K562 (cell line): ENCODE data around the gene VPS35L. TPM values are rescaled to one million over a fixed set of nuclear protein-coding genes. Genes with fewer than 3 reads are reported as not detected.

Experiments
- ATAC-seq: fragments of 200-7000 bp; cut with Tn5 transposase; 3 replicates; pipeline ENCODE4 v1.9.1; 2020; ENCODE audit warnings: moderate library complexity
- BruUV-seq: library from RNA; stranded (reverse); fragments of 400-500 nt; replicated peaks from 2 replicates; lab custom pipeline; 2021; lab: Mats Ljungman, UMichigan
- CTCF ChIA-PET: fragments of 300-600 bp; formaldehyde crosslinking; extraction: SDS; loops from one replicate; lab custom pipeline; 2021; ENCODE audit warnings: low intra/inter-chr PET ratio; lab: Yijun Ruan, JAX
- POLR2A ChIA-PET: fragments of 300-600, 350-650 bp; sonication (Branson Sonifier 250); formaldehyde crosslinking; extraction: SDS; loops from one replicate; lab custom pipeline; 2021; ENCODE audit warnings: antibody characterized with exemption, inconsistent platforms; lab: Yijun Ruan, JAX
- DNase-seq, 4 experiments: peaks; one replicate each; pipeline versions ENCODE4 v3.0.0 to v3.0.0-alpha.2; 2011 to 2018; ENCODE audit warnings: low spot score in 3 of 4, mixed read lengths in 3 of 4; ENCODE audit errors: extremely low read depth in 1 of 4
- FAIRE-seq: peaks from 2 replicates; lab custom pipeline; 2011; peaks lifted over from hg19 to GRCh38; lab: Jason Lieb, UNC
- H2AFZ ChIP-seq: 2 replicates; pipeline ENCODE4 v1.6.0; 2011; ENCODE audit warnings: low read depth, low read length, control low read depth, inconsistent platforms
- H3K27ac ChIP-seq: fragments of 200-600 bp; 3 replicates; pipeline ENCODE4 v1.8.0; 2011; ENCODE audit warnings: low read depth, mild to moderate bottlenecking, control low read depth, inconsistent platforms, low read length, moderate library complexity, mixed read lengths; ENCODE audit errors: extremely low read depth
- H3K27me3 ChIP-seq, 2 experiments: fragments of 300-600 bp in 1 of 2; 2 replicates in 1 of 2; 3 replicates in 1 of 2; pipeline versions ENCODE4 v1.6.0 to v1.8.0; 2011; ENCODE audit warnings: inconsistent platforms in 2 of 2, low read length in 2 of 2, mild to moderate bottlenecking in 1 of 2, mixed read lengths in 1 of 2, moderate library complexity in 1 of 2; ENCODE audit not compliant: control insufficient read depth in 2 of 2, insufficient read depth in 2 of 2
- H3K36me3 ChIP-seq: fragments of 300-600 bp; 3 replicates; pipeline ENCODE4 v1.8.0; 2011; ENCODE audit warnings: mild to moderate bottlenecking, low read length, inconsistent platforms; ENCODE audit not compliant: control insufficient read depth, insufficient read depth
- H3K4me1 ChIP-seq, 2 experiments: fragments of 200-600 bp in 1 of 2; replicated peaks in 1 of 2; 2 replicates in 1 of 2; 3 replicates in 1 of 2; pipeline versions ENCODE4 v1.5.1 to v1.8.0; 2011; ENCODE audit warnings: inconsistent platforms in 2 of 2, low read length in 2 of 2, mild to moderate bottlenecking in 1 of 2, mixed read lengths in 1 of 2, moderate library complexity in 1 of 2; ENCODE audit not compliant: control insufficient read depth in 2 of 2, insufficient read depth in 2 of 2
- H3K4me2 ChIP-seq: 2 replicates; pipeline ENCODE4 v1.6.1; 2011; ENCODE audit warnings: low read length, control low read depth, inconsistent platforms, mixed read lengths; ENCODE audit not compliant: insufficient read depth
- H3K4me3 ChIP-seq: fragments of 200-600 bp; sonication (generic), shearing (Covaris generic); 2 replicates; pipeline ENCODE4 v1.5.1; 2016; ENCODE audit warnings: control low read depth, inconsistent platforms
- H3K79me2 ChIP-seq: fragments of 200-600 bp; 3 replicates; pipeline ENCODE4 v1.8.0; 2011; ENCODE audit warnings: low read length, inconsistent platforms; ENCODE audit not compliant: control insufficient read depth, insufficient read depth
- H3K9ac ChIP-seq, 2 experiments: 2 replicates each; pipeline versions ENCODE4 v1.6.0 to v1.6.1; 2011; ENCODE audit warnings: low read depth in 2 of 2, low read length in 2 of 2, control low read depth in 1 of 2, inconsistent platforms in 1 of 2, mild to moderate bottlenecking in 1 of 2, mixed read lengths in 1 of 2; ENCODE audit not compliant: insufficient read depth in 1 of 2
- H3K9me1 ChIP-seq: one replicate; pipeline ENCODE4 v1.6.0; 2011; ENCODE audit warnings: inconsistent platforms, mild to moderate bottlenecking, low read length, moderate library complexity; ENCODE audit not compliant: control insufficient read depth, insufficient read depth
- H3K9me3 ChIP-seq: replicated peaks from 2 replicates; pipeline ENCODE4 v1.5.1; 2011; ENCODE audit warnings: low read depth, low read length, inconsistent platforms; ENCODE audit not compliant: control insufficient read depth, insufficient read depth
- H4K20me1 ChIP-seq: replicated peaks from 2 replicates; pipeline ENCODE4 v1.6.1; 2011; ENCODE audit warnings: low read length, inconsistent platforms, mixed read lengths; ENCODE audit not compliant: control insufficient read depth, insufficient read depth
- ASH1L ChIP-seq: fragments of 450-650 bp; IDR thresholded peaks from 2 replicates; pipeline ENCODE4 v1.6.1; 2018; ENCODE audit warnings: borderline replicate concordance, mild to moderate bottlenecking, low read depth; ENCODE audit not compliant: partially characterized antibody
- CHD1 ChIP-seq: fragments of 200-600 bp; sonication (generic); IDR thresholded peaks from one replicate; pipeline ENCODE4 v1.6.1; 2012; ENCODE audit warnings: mild to moderate bottlenecking, moderate library complexity, low read length, inconsistent platforms
- DPF2 ChIP-seq: fragments of 450-650 bp; IDR thresholded peaks from 2 replicates; pipeline ENCODE4 v1.6.1; 2016
- E2F5 ChIP-seq: sonication (generic); formaldehyde crosslinking; IDR thresholded peaks from 2 replicates; pipeline ENCODE4 v1.8.0; 2022; ENCODE audit warnings: mild to moderate bottlenecking, missing genetic modification reagents
- HLTF ChIP-seq: fragments of 450-650 bp; IDR thresholded peaks from 2 replicates; pipeline ENCODE4 v1.6.1; 2016
- HMGXB4 ChIP-seq: sonication (generic); formaldehyde crosslinking; IDR thresholded peaks from 2 replicates; pipeline ENCODE4 v1.8.1; 2023; ENCODE audit warnings: mild to moderate bottlenecking, missing genetic modification reagents
- KLF1 ChIP-seq: fragments of 450-650 bp; IDR thresholded peaks from 2 replicates; pipeline ENCODE4 v1.6.1; 2016; ENCODE audit warnings: missing genetic modification characterization, missing compliant biosample characterization
- LCOR ChIP-seq: sonication (generic); formaldehyde crosslinking; IDR thresholded peaks from 2 replicates; pipeline ENCODE4 v1.8.0; 2022; ENCODE audit warnings: mild to moderate bottlenecking, missing genetic modification reagents
- NFYB ChIP-seq: IDR thresholded peaks from 2 replicates; pipeline ENCODE4 v1.6.1; 2011; ENCODE audit warnings: mild to moderate bottlenecking, moderate library complexity; ENCODE audit not compliant: insufficient read length; ENCODE audit errors: extremely low read depth
- SRSF1 ChIP-seq: fragments of 200-400 bp; formaldehyde crosslinking; IDR thresholded peaks from 2 replicates; pipeline ENCODE4 v1.6.1; 2017; ENCODE audit warnings: mild to moderate bottlenecking, low read depth, low read length, moderate library complexity
- ZBTB33 ChIP-seq: sonication (generic); formaldehyde crosslinking; IDR thresholded peaks from 2 replicates; pipeline ENCODE4 v1.8.1; 2023; ENCODE audit warnings: mild to moderate bottlenecking, missing genetic modification reagents
- ZNF311 ChIP-seq: fragments of 250-450 bp; sonication (Bioruptor Pico); IDR thresholded peaks from 2 replicates; pipeline ENCODE4 v1.4.0; 2020; ENCODE audit warnings: mild to moderate bottlenecking, moderate library complexity
- ZNF324 ChIP-seq: fragments of 250-450 bp; sonication (Bioruptor Pico); IDR thresholded peaks from 2 replicates; pipeline ENCODE4 v1.4.0; 2020; ENCODE audit warnings: mild to moderate bottlenecking
- ZNF586 ChIP-seq: fragments of 450-650 bp; formaldehyde crosslinking; conservative IDR thresholded peaks from 2 replicates; pipeline ENCODE4 v1.4.0; 2020; ENCODE audit warnings: mild to moderate bottlenecking, moderate library complexity
- ZNF644 ChIP-seq: fragments of 200-800 bp; sonication (Bioruptor generic); IDR thresholded peaks from 2 replicates; pipeline ENCODE4 v1.6.1; 2016; ENCODE audit warnings: low read depth, missing genetic modification characterization, missing compliant biosample characterization
- ZNF77 ChIP-seq: fragments of 250-450 bp; sonication (Bioruptor Pico); IDR thresholded peaks from 2 replicates; pipeline ENCODE4 v1.5.0; 2020
- WGBS: fragments of 100-300 bp; shearing (Covaris generic); methylation state at CpG from one replicate; pipeline ENCODE4 v1.1.6; 2016; ENCODE audit warnings: low coverage, mixed read lengths; ENCODE audit not compliant: insufficient coverage; ENCODE audit errors: missing lambda C conversion rate; 5-methylcytosine and 5-hydroxymethylcytosine counted together
- in situ Hi-C: fragments of 300-500 bp; cut with MboI; formaldehyde crosslinking; loops from 4 replicates; pipeline ENCODE4 v1.15.0; 2018; ENCODE audit warnings: inconsistent platforms, mixed read lengths
- intact Hi-C: fragments of 100-400 bp; cut with micrococcal nuclease; formaldehyde crosslinking; loops from 2 replicates; pipeline ENCODE4 v1.14.2; 2022
- polyA plus RNA-seq, 8 experiments: library from polyadenylated mRNA; depleted of rRNA in 4 of 8; stranded (reverse) in 5 of 8; unstranded in 3 of 8; fragments of >200 nt; fragmentation: Nextera tagmentation in 2 of 8; fragmentation: Illumina TruSeq in 1 of 8; extraction: Ambion mirVana in 2 of 8; extraction: Trizol in 1 of 8; gene quantifications; 2 replicates each; pipeline versions ENCODE4 v1.2.1 to v1.2.3, GENCODE V29; 2011 to 2014; ENCODE audit warnings: inconsistent platforms in 1 of 8, missing spikeins in 1 of 8
- total RNA-seq, 7 experiments: library from RNA; depleted of rRNA in 6 of 7; stranded (reverse); fragments of >200 nt in 6 of 7; fragmentation: Illumina TruSeq in 2 of 7; extraction: Trizol in 2 of 7; gene quantifications; 2 replicates each; pipeline versions ENCODE4 v1.2.1 to v1.2.3, GENCODE V29; 2011 to 2021; ENCODE audit warnings: low replicate concordance in 1 of 7

VPS35L gene
- total and polyA plus RNA-seq, 9 of the 15 experiments (the other 6 are each of a cell fraction or from before 2014, with no cell fraction given) = 10.2 to 30.4 (median 20.1) TPM

GRCh38 chr16:19746561-19746960 is 191.1 kb downstream of the VPS35L start:
- no TSS peak for BruUV-seq
- 13% methylated on average over 4 of the region's 4 CpGs for WGBS
- intact Hi-C loops = no loop called here
- FAIRE-seq (no peak), DNase-seq (peak in 1 of 4 experiments; percentile 9), ATAC-seq (no peak)
- no peaks in the 10 kb centered on the region for H3K27me3 ChIP-seq
- H3K79me2 ChIP-seq = no peaks in the 10 kb centered on the region
- H4K20me1 ChIP-seq = no peaks in the 10 kb centered on the region
- no peak overlapping the region for H2AFZ ChIP-seq
- H3K27ac ChIP-seq = no peak overlapping the region
- H3K4me1 ChIP-seq = peaks cover 4 to 10% of the 10 kb centered on the region in 2 experiments; a peak in 3 of 5 replicates
- H3K9ac ChIP-seq = no peak overlapping the region
- H3K9me3 ChIP-seq = no peaks in the 10 kb centered on the region
- TF ChIP-seq CHD1 = no peak
- no peak for TF ChIP-seq DPF2
- TF ChIP-seq ZNF77 (CRISPR knock-in tag) = no peak
- no peak for TF ChIP-seq SRSF1
- no peak for TF ChIP-seq ZNF324
- no peak for TF ChIP-seq E2F5 (CRISPR knock-in tag)
- TF ChIP-seq HLTF = no peak
- TF ChIP-seq KLF1 = no peak
- TF ChIP-seq ASH1L = no peak
- TF ChIP-seq ZBTB33 (CRISPR knock-in tag) = no peak
- TF ChIP-seq ZNF586 (CRISPR knock-in tag) = no peak
- TF ChIP-seq ZNF311 (CRISPR knock-in tag) = no peak
- TF ChIP-seq HMGXB4 (CRISPR knock-in tag) = no peak
- TF ChIP-seq LCOR = no peak
- no peak for TF ChIP-seq ZNF644 (tag)
- no peak for TF ChIP-seq NFYB
- no peak overlapping the region for H3K4me3 ChIP-seq
- POLR2A ChIA-PET = no interaction called here
- in situ Hi-C loops = no loop called here
- CTCF ChIA-PET = no interaction called here
- H3K4me2 ChIP-seq = no peak overlapping the region; the same call in 1 of the 2 replicates
- no peaks in the 10 kb centered on the region for H3K9me1 ChIP-seq
- H3K36me3 ChIP-seq = no peaks in the 10 kb centered on the region
